H9 (cell line): ENCODE results near the gene LEMD1. TPM values are rescaled to one million over a fixed set of nuclear protein-coding genes. Genes with fewer than 3 reads are reported as not detected.
A peak's percentile ranks its signal among the peaks of the same experiment; 100 is the strongest.

Source experiments
- DNase-seq: peaks from one replicate; pipeline ENCODE4 v3.0.0-alpha.2; 2017
- H2AFZ ChIP-seq: one replicate; pipeline ENCODE4 v1.6.1; 2013; ENCODE audit warnings: mild to moderate bottlenecking, low read length, control low read depth, moderate library complexity
- H2AK5ac ChIP-seq: 2 replicates; pipeline ENCODE4 v1.6.1; 2013; ENCODE audit warnings: low read length, control low read depth, mixed read lengths; ENCODE audit not compliant: insufficient read length
- H2BK120ac ChIP-seq: one replicate; pipeline ENCODE4 v1.6.1; 2013; ENCODE audit warnings: low read depth, mild to moderate bottlenecking, low read length, control low read depth, inconsistent platforms; ENCODE audit not compliant: poor library complexity, severe bottlenecking
- H2BK12ac ChIP-seq: 2 replicates; pipeline ENCODE4 v1.6.1; 2013; ENCODE audit warnings: low read length, control low read depth, mixed read lengths, low read depth; ENCODE audit not compliant: insufficient read length
- H2BK15ac ChIP-seq: 2 replicates; pipeline ENCODE4 v1.6.1; 2013; ENCODE audit warnings: low read depth, low read length, control low read depth
- H2BK20ac ChIP-seq: one replicate; pipeline ENCODE4 v1.6.1; 2013; ENCODE audit warnings: low read depth, mild to moderate bottlenecking, low read length, control low read depth, inconsistent platforms; ENCODE audit not compliant: poor library complexity, severe bottlenecking
- H2BK5ac ChIP-seq: 2 replicates; pipeline ENCODE4 v1.6.1; 2013; ENCODE audit warnings: low read length, control low read depth, mixed read lengths; ENCODE audit not compliant: insufficient read length
- H3K14ac ChIP-seq: 2 replicates; pipeline ENCODE4 v1.6.1; 2013; ENCODE audit warnings: low read length, control low read depth; ENCODE audit not compliant: insufficient read depth
- H3K18ac ChIP-seq: 2 replicates; pipeline ENCODE4 v1.6.1; 2013; ENCODE audit warnings: low read depth, mild to moderate bottlenecking, mixed read lengths, low read length, control low read depth; ENCODE audit not compliant: insufficient read length
- H3K23ac ChIP-seq: 2 replicates; pipeline ENCODE4 v1.6.1; 2013; ENCODE audit warnings: low read length, control low read depth, mixed read lengths, low read depth; ENCODE audit not compliant: insufficient read length
- H3K23me2 ChIP-seq: 2 replicates; pipeline ENCODE4 v1.6.1; 2013; ENCODE audit warnings: low read depth, mild to moderate bottlenecking, mixed read lengths, low read length, control low read depth; ENCODE audit not compliant: insufficient read length, poor library complexity, severe bottlenecking
- H3K27ac ChIP-seq: 2 replicates; pipeline ENCODE4 v1.5.1; 2013; ENCODE audit warnings: low read length, control low read depth, mixed read lengths, low read depth; ENCODE audit not compliant: insufficient read length
- H3K27me3 ChIP-seq: 2 replicates; pipeline ENCODE4 v1.6.1; 2013; ENCODE audit warnings: low read length, control low read depth, inconsistent platforms; ENCODE audit not compliant: insufficient read depth
- H3K4ac ChIP-seq: 2 replicates; pipeline ENCODE4 v1.6.1; 2013; ENCODE audit warnings: low read depth, mild to moderate bottlenecking, control low read depth, inconsistent platforms, low read length, moderate library complexity
- H3K4me1 ChIP-seq: 2 replicates; pipeline ENCODE4 v1.6.1; 2013; ENCODE audit warnings: low read length, control low read depth, inconsistent platforms; ENCODE audit not compliant: insufficient read depth
- H3K4me2 ChIP-seq: 2 replicates; pipeline ENCODE4 v1.6.1; 2013; ENCODE audit warnings: low read length, control low read depth, mixed read lengths; ENCODE audit not compliant: insufficient read length, insufficient read depth
- H3K56ac ChIP-seq: 2 replicates; pipeline ENCODE4 v1.6.1; 2013; ENCODE audit warnings: low read depth, mild to moderate bottlenecking, mixed read lengths, low read length, control low read depth; ENCODE audit not compliant: insufficient read length
- H3K79me1 ChIP-seq: 2 replicates; pipeline ENCODE4 v1.6.1; 2013; ENCODE audit warnings: low read depth, mild to moderate bottlenecking, moderate library complexity, low read length, control low read depth, inconsistent platforms; ENCODE audit not compliant: insufficient read depth, poor library complexity, severe bottlenecking
- H3K79me2 ChIP-seq: 2 replicates; pipeline ENCODE4 v1.6.1; 2013; ENCODE audit warnings: low read length, control low read depth, inconsistent platforms; ENCODE audit not compliant: insufficient read depth
- H3K9ac ChIP-seq: 2 replicates; pipeline ENCODE4 v1.6.1; 2013; ENCODE audit warnings: low read length, control low read depth, mixed read lengths; ENCODE audit not compliant: insufficient read length; ENCODE audit errors: extremely low read depth
- H3K9me3 ChIP-seq: one replicate; pipeline ENCODE4 v1.6.1; 2013; ENCODE audit warnings: low read depth, low read length, inconsistent platforms; ENCODE audit not compliant: control insufficient read depth
- H3T11ph ChIP-seq: one replicate; pipeline ENCODE4 v1.6.1; 2013; ENCODE audit warnings: mild to moderate bottlenecking, low read length, control low read depth, inconsistent platforms
- H4K20me1 ChIP-seq: one replicate; pipeline ENCODE4 v1.6.1; 2013; ENCODE audit not compliant: control insufficient read depth, insufficient read length, insufficient read depth
- H4K5ac ChIP-seq: 2 replicates; pipeline ENCODE4 v1.6.1; 2013; ENCODE audit warnings: low read depth, mild to moderate bottlenecking, mixed read lengths, low read length, control low read depth; ENCODE audit not compliant: insufficient read length
- H4K8ac ChIP-seq: replicated peaks from 2 replicates; pipeline ENCODE4 v1.6.1; 2013; ENCODE audit warnings: low read length, control low read depth, mixed read lengths, low read depth; ENCODE audit not compliant: insufficient read length
- H4K91ac ChIP-seq: 2 replicates; pipeline ENCODE4 v1.6.1; 2013; ENCODE audit warnings: low read depth, mild to moderate bottlenecking, moderate library complexity, mixed read lengths, low read length, control low read depth; ENCODE audit not compliant: insufficient read length
- H3K27ac Mint-ChIP-seq, 3 experiments: 2 replicates in 2 of 3; 3 replicates in 1 of 3; pipeline ENCODE4 v1.8.0; 2020 to 2021; ENCODE audit warnings: mixed read lengths in 3 of 3, mild to moderate bottlenecking in 1 of 3, moderate library complexity in 1 of 3
- H3K27me3 Mint-ChIP-seq: 2 replicates; pipeline ENCODE4 v1.8.0; 2021; ENCODE audit warnings: low read depth, mild to moderate bottlenecking, moderate library complexity, mixed read lengths
- H3K36me3 Mint-ChIP-seq, 3 experiments: 2 replicates in 2 of 3; 3 replicates in 1 of 3; pipeline ENCODE4 v1.8.0; 2020 to 2021; ENCODE audit warnings: low read depth in 3 of 3, mixed read lengths in 3 of 3; ENCODE audit not compliant: insufficient read depth in 1 of 3
- H3K4me1 Mint-ChIP-seq, 2 experiments: 2 replicates each; pipeline ENCODE4 v1.8.0; 2020; ENCODE audit warnings: mixed read lengths in 2 of 2
- H3K4me3 Mint-ChIP-seq, 2 experiments: 2 replicates in 1 of 2; 3 replicates in 1 of 2; pipeline ENCODE4 v1.8.0; 2020 to 2021; ENCODE audit warnings: mild to moderate bottlenecking in 2 of 2, mixed read lengths in 2 of 2, moderate library complexity in 1 of 2
- H3K9me3 Mint-ChIP-seq, 2 experiments: 2 replicates in 1 of 2; 3 replicates in 1 of 2; pipeline ENCODE4 v1.8.0; 2020; ENCODE audit warnings: mild to moderate bottlenecking in 2 of 2, mixed read lengths in 2 of 2, moderate library complexity in 1 of 2
- CTCF ChIP-seq: fragments of 200-600 bp; sonication (generic); conservative IDR thresholded peaks from 3 replicates; pipeline ENCODE4 v1.8.0; 2021; ENCODE audit warnings: antibody characterized with exemption, mild to moderate bottlenecking
- WGBS: extraction: QIAGEN DNeasy Blood & Tissue Kit; methylation state at CpG from one replicate; pipeline ENCODE4 v1.1.7; 2013; ENCODE audit warnings: missing lambda C conversion rate, low lambda C conversion rate, mixed read lengths; ENCODE audit not compliant: insufficient read length; ENCODE audit errors: extremely low coverage; 5-methylcytosine and 5-hydroxymethylcytosine counted together
- total RNA-seq: library from RNA; stranded (reverse); gene quantifications from 2 replicates; pipeline ENCODE4 v1.2.1, GENCODE V29; 2021

LEMD1 gene
- total RNA-seq, 1 experiment from 2014 or later = 11.8 TPM

- peak overlapping the region in 1 of 3 experiments; percentile 39; a peak in 2 of 7 replicates for H3K27ac Mint-ChIP-seq
- H2BK5ac ChIP-seq = no peak overlapping the region
- H3K4me1 ChIP-seq = peaks cover 23% of the 10 kb centered on the region
- no peak overlapping the region for H3K14ac ChIP-seq
- no peak overlapping the region for H2AK5ac ChIP-seq
- WGBS = no CpG with 5 or more reads among the region's 2 CpGs
- H3K79me1 ChIP-seq = peaks cover 3% of the 10 kb centered on the region
- H3K4me1 Mint-ChIP-seq = peaks cover 68 to 71% of the 10 kb centered on the region in 2 experiments
- H2BK15ac ChIP-seq = no peak overlapping the region
- peaks cover 35% of the 10 kb centered on the region for H3K23me2 ChIP-seq
- H3K9ac ChIP-seq = no peak overlapping the region
- H3K27me3 ChIP-seq = no peaks in the 10 kb centered on the region; the same call in 1 of the 2 replicates
- no peak overlapping the region for H4K8ac ChIP-seq
- H3K4me2 ChIP-seq = no peak overlapping the region
- H3K9me3 Mint-ChIP-seq = no peaks in the 10 kb centered on the region
- peaks cover 10 to 23% (median 11%) of the 10 kb centered on the region in 3 experiments; a peak in 6 of 7 replicates for H3K36me3 Mint-ChIP-seq
- H3K23ac ChIP-seq = no peak overlapping the region
- no peak for DNase-seq
- H3K9me3 ChIP-seq = no peaks in the 10 kb centered on the region
- peaks cover 16% of the 10 kb centered on the region for H3K27me3 Mint-ChIP-seq
- no peaks in the 10 kb centered on the region for H4K20me1 ChIP-seq
- H3K18ac ChIP-seq = no peak overlapping the region
- no peak overlapping the region for H2BK120ac ChIP-seq
- no peak overlapping the region for H2AFZ ChIP-seq
- no peak overlapping the region for H4K5ac ChIP-seq
- H3K27ac ChIP-seq = no peak overlapping the region
- H3K4ac ChIP-seq = no peak overlapping the region
- peak overlapping the region in 1 of 2 experiments; percentile 65; a peak in 4 of 5 replicates for H3K4me3 Mint-ChIP-seq
- no peak for TF ChIP-seq CTCF
- H2BK20ac ChIP-seq = no peak overlapping the region
- H3T11ph ChIP-seq = no peak overlapping the region
- no peaks in the 10 kb centered on the region for H3K79me2 ChIP-seq
- no peak overlapping the region for H4K91ac ChIP-seq
- no peak overlapping the region for H2BK12ac ChIP-seq
- no peak overlapping the region for H3K56ac ChIP-seq
Measured at GRCh38 chr1:205452364-205452763, 30.5 kb upstream of the LEMD1 start.
